Endothelial cell of umbilical vein (primary cell): ENCODE data around the gene ROPN1L.

Experiments used
- CTCF ChIP-seq, 2 donors: IDR thresholded peaks; 1 replicate in 1 of 2; 2 replicates in 1 of 2; pipeline ENCODE4 v1.5.1; 2011; ENCODE audit warnings: low read length in 2 of 2, mild to moderate bottlenecking in 2 of 2, moderate library complexity in 2 of 2, control low read depth in 1 of 2, inconsistent platforms in 1 of 2, low read depth in 1 of 2; ENCODE audit not compliant: insufficient read depth in 1 of 2; ENCODE audit errors: extremely low read depth in 1 of 2
- POLR2A ChIP-seq: IDR thresholded peaks from 2 replicates; pipeline ENCODE4 v1.6.1; 2012; ENCODE audit warnings: low read depth, mild to moderate bottlenecking, control low read depth, low read length

DNA sequence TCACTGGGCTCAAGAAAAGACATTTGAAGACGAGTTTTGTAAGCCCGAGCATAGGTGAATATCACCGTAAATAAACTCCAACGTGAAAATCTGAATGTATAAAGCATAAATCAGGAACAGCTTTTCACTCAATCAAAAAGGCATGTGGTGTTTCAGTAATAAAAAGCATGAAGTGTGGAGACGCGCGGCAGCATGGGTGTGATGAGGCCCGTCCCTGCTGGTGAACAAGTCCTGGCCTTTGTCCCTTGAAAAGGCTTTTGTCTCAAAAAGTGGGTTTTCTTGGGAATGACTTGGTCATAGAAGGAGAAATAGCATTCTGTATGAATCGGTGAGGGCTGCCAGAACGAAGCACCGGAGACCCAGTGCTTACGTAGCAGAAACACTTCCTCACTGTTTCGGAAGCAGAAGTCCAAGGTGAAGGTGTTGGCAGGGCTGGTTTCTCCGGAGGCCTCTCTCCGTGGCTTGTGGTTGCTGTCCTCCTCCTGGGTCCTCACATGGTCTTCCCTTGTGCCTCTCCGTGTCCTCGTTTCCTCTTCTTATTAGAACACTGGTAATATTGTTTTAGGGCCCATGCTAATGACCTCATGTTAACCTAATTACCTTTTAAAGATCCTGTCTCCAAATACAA, 24.9 kb downstream of the ROPN1L start:
- no peak for TF ChIP-seq CTCF (IDR thresholded peaks at IDR 0.05; ENCODE audit: extremely low read depth in 1 of 2, insufficient read depth in 1 of 2, low read depth in 1 of 2, low read length in 2 of 2)
- TF ChIP-seq POLR2A: no peak
